K562 (cell line): ENCODE measurements around the gene TLN1.

Experiments used
- HINFP ChIP-seq: fragments of 450-650 bp; conservative IDR thresholded peaks from 2 replicates; pipeline ENCODE4 v1.6.1; 2016; ENCODE audit warnings: missing genetic modification characterization, low read depth, mild to moderate bottlenecking, control low read depth, missing compliant biosample characterization
- ILF3 ChIP-seq: fragments of 450-650 bp; IDR thresholded peaks from 2 replicates; pipeline ENCODE4 v1.6.1; 2018; ENCODE audit warnings: antibody characterized with exemption, mild to moderate bottlenecking, moderate library complexity, borderline replicate concordance
- JUN ChIP-seq, 2 experiments: sonication (generic) in 1 of 2; formaldehyde crosslinking in 1 of 2; IDR thresholded peaks; 2 replicates each; pipeline versions ENCODE4 v1.6.1 to v1.8.0; 2012 to 2022; ENCODE audit warnings: borderline replicate concordance in 2 of 2, mild to moderate bottlenecking in 2 of 2, improper control_type of control experiment in 1 of 2, low read depth in 1 of 2, low read length in 1 of 2, missing genetic modification reagents in 1 of 2
- JUND ChIP-seq, 2 experiments: IDR thresholded peaks; 2 replicates in 1 of 2; 3 replicates in 1 of 2; pipeline ENCODE4 v1.6.1; 2011; ENCODE audit warnings: borderline replicate concordance in 2 of 2, low read depth in 2 of 2, low read length in 2 of 2, improper control_type of control experiment in 1 of 2, missing biosample characterization in 1 of 2, missing genetic modification characterization in 1 of 2, missing genetic modification reagents in 1 of 2
- LCOR ChIP-seq: sonication (generic); formaldehyde crosslinking; IDR thresholded peaks from 2 replicates; pipeline ENCODE4 v1.8.0; 2022; ENCODE audit warnings: mild to moderate bottlenecking, missing genetic modification reagents
- MAX ChIP-seq: sonication (generic); formaldehyde crosslinking; IDR thresholded peaks from 2 replicates; pipeline ENCODE4 v1.9.0; 2022; ENCODE audit warnings: mild to moderate bottlenecking, missing genetic modification reagents
- MED1 ChIP-seq: sonication (generic); formaldehyde crosslinking; IDR thresholded peaks from 2 replicates; pipeline ENCODE4 v1.8.1; 2023; ENCODE audit warnings: missing genetic modification reagents, borderline replicate concordance
- NBN ChIP-seq: fragments of 450-650 bp; IDR thresholded peaks from 2 replicates; pipeline ENCODE4 v1.6.1; 2016; ENCODE audit warnings: low read depth, mild to moderate bottlenecking
- NR2F6 ChIP-seq: fragments of 450-650 bp; formaldehyde crosslinking; IDR thresholded peaks from 2 replicates; pipeline ENCODE4 v1.4.0; 2020; ENCODE audit warnings: mild to moderate bottlenecking
- POLR2AphosphoS5 ChIP-seq: IDR thresholded peaks from 2 replicates; pipeline ENCODE4 v1.6.1; 2011; ENCODE audit warnings: mild to moderate bottlenecking, low read depth, low read length, moderate library complexity; ENCODE audit not compliant: control insufficient read depth, insufficient read depth
- PRPF4 ChIP-seq: fragments of 200-400 bp; formaldehyde crosslinking; IDR thresholded peaks from one replicate; pipeline ENCODE4 v1.6.1; 2017; ENCODE audit warnings: low read length, low read depth, mild to moderate bottlenecking; ENCODE audit not compliant: insufficient read depth, poor library complexity, severe bottlenecking
- SP1 ChIP-seq: sonication (generic); formaldehyde crosslinking; IDR thresholded peaks from 2 replicates; pipeline ENCODE4 v1.8.1; 2022; ENCODE audit warnings: mild to moderate bottlenecking, missing genetic modification reagents
- TSC22D4 ChIP-seq: fragments of 450-650 bp; IDR thresholded peaks from 2 replicates; pipeline ENCODE4 v1.6.1; 2016; ENCODE audit warnings: missing genetic modification characterization, missing biosample characterization, control low read depth

- TF ChIP-seq SP1 (CRISPR knock-in tag) = no peak
- TF ChIP-seq POLR2AphosphoS5 = no peak
- no peak for TF ChIP-seq LCOR (CRISPR knock-in tag)
- no peak for TF ChIP-seq HINFP (tag)
- TF ChIP-seq MED1 = no peak
- no peak for TF ChIP-seq JUND (IDR thresholded peaks at IDR 0.05; ENCODE audit: borderline replicate concordance, low read depth, low read length)
- TF ChIP-seq JUND (tag; IDR thresholded peaks at IDR 0.05; ENCODE audit: borderline replicate concordance, low read depth, low read length) = no peak
- TF ChIP-seq MAX (CRISPR knock-in tag) = no peak
- no peak for TF ChIP-seq PRPF4
- TF ChIP-seq JUN (IDR thresholded peaks at IDR 0.05; ENCODE audit: borderline replicate concordance, low read depth, low read length) = no peak
- TF ChIP-seq JUN (CRISPR knock-in tag; IDR thresholded peaks at IDR 0.05; ENCODE audit: borderline replicate concordance) = no peak
- no peak for TF ChIP-seq TSC22D4 (tag)
- no peak for TF ChIP-seq NR2F6
- TF ChIP-seq ILF3 = no peak
- TF ChIP-seq NBN = no peak
Measured at GRCh38 chr9:35656831-35657545, 75.0 kb downstream of the TLN1 start.
